GM12878 (cell line): ENCODE measurements around the gene TTC22. TPM values are rescaled to one million over a fixed set of nuclear protein-coding genes. Genes with fewer than 3 reads are reported as not detected.

ENCODE experiments used
- ATAC-seq: fragments of 200-7000 bp; cut with Tn5 transposase; 3 replicates; pipeline ENCODE4 v1.9.1; 2020; ENCODE audit warnings: mild to moderate bottlenecking, moderate library complexity
- BruUV-seq: library from RNA; stranded (reverse); fragments of 400-500 nt; replicated peaks from 2 replicates; lab custom pipeline; 2021; lab: Mats Ljungman, UMichigan
- CTCF ChIA-PET: fragments of 300-600 bp; sonication (Branson Sonifier 250); formaldehyde crosslinking; extraction: SDS; loops from one replicate; lab custom pipeline; 2021; ENCODE audit warnings: inconsistent platforms; lab: Yijun Ruan, JAX
- POLR2A ChIA-PET: fragments of 350-600 bp; formaldehyde crosslinking; extraction: SDS; loops from one replicate; lab custom pipeline; 2021; ENCODE audit warnings: inconsistent platforms; lab: Charles Lee
- RAD21 ChIA-PET: fragments of 300-600 bp; sonication (Branson Sonifier 250); formaldehyde crosslinking; loops from one replicate; lab custom pipeline; 2023; ENCODE audit warnings: antibody characterized with exemption; ENCODE audit not compliant: unreplicated experiment; lab: Charles Lee
- SMC1A ChIA-PET: fragments of 300-600 bp; sonication (Branson Sonifier 250); formaldehyde crosslinking; loops from one replicate; lab custom pipeline; 2023; ENCODE audit not compliant: unreplicated experiment, uncharacterized antibody; lab: Charles Lee
- DNase-seq: peaks from one replicate; pipeline ENCODE4 v3.0.0-alpha.2; 2011; ENCODE audit warnings: low read depth, low spot score
- FAIRE-seq: peaks from 3 replicates; lab custom pipeline; 2011; peaks lifted over from hg19 to GRCh38; lab: Jason Lieb, UNC
- H2AFZ ChIP-seq: 2 replicates; pipeline ENCODE4 v1.6.0; 2011; ENCODE audit warnings: low read depth, low read length, control low read depth; ENCODE audit not compliant: control insufficient read depth
- H3K27ac ChIP-seq: 2 replicates; pipeline ENCODE4 v1.5.1; 2011; ENCODE audit warnings: control low read depth; ENCODE audit not compliant: control insufficient read depth, insufficient read depth
- H3K27me3 ChIP-seq, 2 experiments: replicated peaks in 1 of 2; 2 replicates each; pipeline versions ENCODE4 v1.6.0 to v1.6.1; 2011; ENCODE audit warnings: low read length in 1 of 2; ENCODE audit not compliant: control insufficient read depth in 2 of 2, insufficient read depth in 2 of 2
- H3K36me3 ChIP-seq, 2 experiments: 2 replicates each; pipeline ENCODE4 v1.5.1; 2011; ENCODE audit warnings: low read length in 1 of 2; ENCODE audit not compliant: control insufficient read depth in 2 of 2, insufficient read depth in 2 of 2
- H3K4me1 ChIP-seq: 2 replicates; pipeline ENCODE4 v1.6.1; 2011; ENCODE audit warnings: mild to moderate bottlenecking, low read length, moderate library complexity, mixed read lengths; ENCODE audit not compliant: control insufficient read depth, insufficient read depth
- H3K4me2 ChIP-seq: 2 replicates; pipeline ENCODE4 v1.6.0; 2011; ENCODE audit warnings: control low read depth; ENCODE audit not compliant: control insufficient read depth, insufficient read depth
- H3K4me3 ChIP-seq: fragments of 200-600 bp; sonication (generic); 2 replicates; pipeline ENCODE4 v1.5.1; 2016
- H3K79me2 ChIP-seq: 2 replicates; pipeline ENCODE4 v1.6.0; 2011; ENCODE audit warnings: low read length; ENCODE audit not compliant: control insufficient read depth, insufficient read depth
- H3K9ac ChIP-seq: 2 replicates; pipeline ENCODE4 v1.8.0; 2011; ENCODE audit warnings: low read length, control low read depth, mixed read lengths; ENCODE audit not compliant: control insufficient read depth, insufficient read depth
- H3K9me3 ChIP-seq: replicated peaks from 3 replicates; pipeline ENCODE4 v1.5.1; 2011; ENCODE audit warnings: mild to moderate bottlenecking, low read length; ENCODE audit not compliant: control insufficient read depth, insufficient read depth
- H4K20me1 ChIP-seq: 2 replicates; pipeline ENCODE4 v1.6.0; 2011; ENCODE audit not compliant: control insufficient read depth, insufficient read depth
- DPF2 ChIP-seq: fragments of 450-650 bp; IDR thresholded peaks from 2 replicates; pipeline ENCODE4 v1.6.1; 2017; ENCODE audit warnings: mild to moderate bottlenecking
- EZH2 ChIP-seq: IDR thresholded peaks from 2 replicates; pipeline ENCODE4 v1.6.1; 2012; ENCODE audit warnings: low read depth, mild to moderate bottlenecking, control low read depth, inconsistent platforms, low read length, borderline replicate concordance; ENCODE audit not compliant: control insufficient read depth
- HDAC6 ChIP-seq: fragments of 200-600 bp; sonication (generic); IDR thresholded peaks from one replicate; pipeline ENCODE4 v1.8.0; 2017; ENCODE audit warnings: antibody characterized with exemption; ENCODE audit not compliant: unreplicated experiment
- HDGF ChIP-seq: fragments of 450-650 bp; IDR thresholded peaks from 2 replicates; pipeline ENCODE4 v1.6.1; 2016; ENCODE audit warnings: antibody characterized with exemption
- IRF3 ChIP-seq: fragments of 450-650 bp; IDR thresholded peaks from 2 replicates; pipeline ENCODE4 v1.6.1; 2014; ENCODE audit warnings: mild to moderate bottlenecking
- MEF2A ChIP-seq: IDR thresholded peaks from 2 replicates; pipeline ENCODE4 v1.6.1; 2011; ENCODE audit warnings: low read depth, mild to moderate bottlenecking, low read length, moderate library complexity; ENCODE audit not compliant: insufficient read depth
- NFXL1 ChIP-seq: fragments of 450-650 bp; IDR thresholded peaks from 2 replicates; pipeline ENCODE4 v1.6.1; 2017; ENCODE audit warnings: antibody characterized with exemption, mild to moderate bottlenecking, borderline replicate concordance
- SP1 ChIP-seq: IDR thresholded peaks from one replicate; pipeline ENCODE4 v1.6.1; 2011; ENCODE audit warnings: low read depth, low read length
- ZNF24 ChIP-seq: fragments of 450-650 bp; IDR thresholded peaks from 2 replicates; pipeline ENCODE4 v1.6.1; 2017; ENCODE audit warnings: antibody characterized with exemption, mild to moderate bottlenecking
- ZNF622 ChIP-seq: fragments of 450-650 bp; IDR thresholded peaks from 2 replicates; pipeline ENCODE4 v1.6.1; 2017; ENCODE audit warnings: mild to moderate bottlenecking, inconsistent platforms
- WGBS: methylation state at CpG from one replicate; pipeline ENCODE4 v1.1.6; 2016; ENCODE audit warnings: low lambda C conversion rate; ENCODE audit not compliant: insufficient replicate concordance, insufficient coverage; ENCODE audit errors: missing lambda C conversion rate; 5-methylcytosine and 5-hydroxymethylcytosine counted together
- in situ Hi-C: fragments of 300-500 bp; cut with MboI; formaldehyde crosslinking; loops from 9 replicates; pipeline ENCODE4 v1.14.3; 2018; ENCODE audit warnings: mixed read lengths
- intact Hi-C: fragments of 100-400 bp; cut with micrococcal nuclease; formaldehyde crosslinking; loops from one replicate; pipeline ENCODE4 v1.14.2; 2022; ENCODE audit not compliant: unreplicated experiment
- polyA plus RNA-seq, 11 experiments: library from polyadenylated mRNA; depleted of rRNA in 4 of 11; unstranded in 6 of 11; stranded (reverse) in 5 of 11; fragments of >200 nt; fragmentation: Nextera tagmentation in 4 of 11; fragmentation: Illumina TruSeq in 1 of 11; extraction: Ambion mirVana in 4 of 11; extraction: Trizol in 1 of 11; gene quantifications; 1 replicate in 1 of 11; 2 replicates in 10 of 11; pipeline versions ENCODE4 v1.2.1 to v1.2.3, GENCODE V29; 2011 to 2016; ENCODE audit warnings: inconsistent platforms in 2 of 11, missing spikeins in 2 of 11, low read depth in 1 of 11
- total RNA-seq, 4 experiments: library from RNA; depleted of rRNA in 3 of 4; stranded (reverse); fragments of >200 nt in 3 of 4; fragmentation: Illumina TruSeq in 1 of 4; extraction: Trizol in 1 of 4; gene quantifications; 2 replicates each; pipeline versions ENCODE4 v1.2.1 to v1.2.3, GENCODE V29; 2013 to 2021

The TTC22 gene
- total and polyA plus RNA-seq, 10 of the 15 experiments (the other 5 are each of a cell fraction or from before 2014, with no cell fraction given), result 0.64 to 5.1 (median 1.9) TPM

- POLR2A ChIA-PET, result no interaction called here
- 24% methylated on average over 8 of the region's 8 CpGs for WGBS
- Histone ChIP-seq H3K27me3 (no peaks in the 10 kb centered on the region), H3K4me1 (no peaks in the 10 kb centered on the region), H2AFZ (no peak overlapping the region), H4K20me1 (no peaks in the 10 kb centered on the region), H3K36me3 (no peaks in the 10 kb centered on the region), H3K4me3 (no peak overlapping the region), H3K9me3 (no peaks in the 10 kb centered on the region), H3K9ac (no peak overlapping the region), H3K79me2 (no peaks in the 10 kb centered on the region), H3K4me2 (no peak overlapping the region), H3K27ac (no peak overlapping the region)
- BruUV-seq, result no TSS peak
- SMC1A ChIA-PET, result no interaction called here
- TF ChIP-seq ZNF24 (no peak), HDGF (no peak), NFXL1 (no peak), MEF2A (no peak), HDAC6 (no peak), DPF2 (no peak), ZNF622 (no peak), IRF3 (no peak), SP1 (no peak), EZH2 (no peak)
- RAD21 ChIA-PET, result no interaction called here
- DNase-seq (no peak), FAIRE-seq (no peak), ATAC-seq (no peak)
- in situ Hi-C loops (no loop called here), intact Hi-C loops (no loop called here)
- CTCF ChIA-PET, result no interaction called here
Measured at GRCh38 chr1:54836594-54836993, 35.5 kb upstream of the TTC22 start.
